ENCODE results near the gene FCHO2. TPM values are rescaled to one million over a fixed set of nuclear protein-coding genes. Genes with fewer than 3 reads are reported as not detected.

The FCHO2 gene
- total RNA-seq, 1 experiment from 2014 or later, result 25.3 TPM

GRCh38 chr5:73028991-73029595 is 73.3 kb downstream of the FCHO2 start:
- no peak overlapping the region for H3K4me3 ChIP-seq (ENCODE audit: low read depth in 2 of 2, low read length in 2 of 2)
- TF ChIP-seq CTCF (IDR thresholded peaks at IDR 0.05) (no peak), POLR2AphosphoS5 (IDR thresholded peaks at IDR 0.05; ENCODE audit: low read depth, low read length) (no peak), TCF7L2 (IDR thresholded peaks at IDR 0.05; ENCODE audit: low read depth, low read length) (no peak)
- ATAC-seq (no peak), DNase-seq (ENCODE audit: low read depth, low spot score) (no peak)
- no peaks in the 10 kb centered on the region for H3K9me3 ChIP-seq (ENCODE audit: control insufficient read depth, insufficient read depth, low read depth, low read length)
- intact Hi-C loops (cut with micrococcal nuclease; ENCODE audit: unreplicated experiment), result no loop called here
- in situ Hi-C loops (cut with HindIII; ENCODE audit: low pct_unique_long_range_greater_than_20kb, low sequenced_read_pairs), result no loop called here
- ChIA-PET POLR2A (no interaction called here), CTCF (no interaction called here)
- H3K4me1 ChIP-seq (ENCODE audit: control insufficient read depth, insufficient read depth, low read length), result peaks cover 7% of the 10 kb centered on the region; the same call in 1 of the 2 replicates
- no peaks in the 10 kb centered on the region for H3K27me3 ChIP-seq (ENCODE audit: control insufficient read depth, insufficient read depth, low read length)
- no peaks in the 10 kb centered on the region; the same call in 1 of the 2 replicates for H3K36me3 ChIP-seq (ENCODE audit: control insufficient read depth, insufficient read depth, low read length)
- H3K27ac ChIP-seq (ENCODE audit: low read length), result no peak overlapping the region
- no TSS peak for BruUV-seq (replicated peaks)

DNA sequence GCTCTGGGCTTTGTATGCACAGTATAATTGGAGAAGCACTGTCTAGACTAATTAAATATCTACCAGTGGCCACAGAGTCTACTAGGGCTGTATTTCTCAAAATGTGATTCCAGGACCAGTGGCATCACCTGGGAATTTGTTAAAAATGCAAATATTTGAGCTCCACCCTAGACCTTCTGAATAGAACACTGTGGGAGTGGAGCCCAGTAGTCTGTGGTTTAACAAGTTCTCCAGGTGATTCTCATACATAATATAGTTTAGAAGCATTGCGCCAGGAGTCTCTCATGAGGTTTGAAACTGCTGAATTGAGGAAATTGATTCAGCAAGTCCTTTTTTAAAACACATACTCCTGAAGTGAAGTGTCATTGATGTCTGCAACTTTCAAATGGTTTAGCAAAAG is 74.7 kb downstream of the FCHO2 start:
- Histone ChIP-seq H3K9me3 (ENCODE audit: control insufficient read depth, insufficient read depth, low read depth, low read length) (no peaks in the 10 kb centered on the region), H3K27me3 (ENCODE audit: control insufficient read depth, insufficient read depth, low read length) (no peaks in the 10 kb centered on the region), H3K36me3 (ENCODE audit: control insufficient read depth, insufficient read depth, low read length) (no peaks in the 10 kb centered on the region; the same call in 1 of the 2 replicates), H3K27ac (ENCODE audit: low read length) (no peak overlapping the region), H3K4me3 (ENCODE audit: low read depth in 2 of 2, low read length in 2 of 2) (no peak overlapping the region), H3K4me1 (ENCODE audit: control insufficient read depth, insufficient read depth, low read length) (peaks cover 7% of the 10 kb centered on the region; the same call in 1 of the 2 replicates)
- TF ChIP-seq CTCF (IDR thresholded peaks at IDR 0.05), result no peak
- no peak for TF ChIP-seq TCF7L2 (IDR thresholded peaks at IDR 0.05; ENCODE audit: low read depth, low read length)
- TF ChIP-seq REST (IDR thresholded peaks at IDR 0.05; ENCODE audit: insufficient read depth in 1 of 2, low read depth in 2 of 2, low read length in 1 of 2), result no peak
- TF ChIP-seq POLR2AphosphoS5 (IDR thresholded peaks at IDR 0.05; ENCODE audit: low read depth, low read length), result no peak
- no peak for TF ChIP-seq SIN3A (IDR thresholded peaks at IDR 0.05; ENCODE audit: borderline replicate concordance, insufficient read depth, low read depth, low read length)
- ATAC-seq (peak; percentile 53; the same call in 1 of the 2 replicates), DNase-seq (ENCODE audit: low read depth, low spot score) (no peak)
- intact Hi-C loops (cut with micrococcal nuclease; ENCODE audit: unreplicated experiment) (no loop called here), in situ Hi-C loops (cut with HindIII; ENCODE audit: low pct_unique_long_range_greater_than_20kb, low sequenced_read_pairs) (no loop called here)
- ChIA-PET POLR2A (no interaction called here), CTCF (no interaction called here)
- BruUV-seq (replicated peaks), result no TSS peak

Measured in Panc1 (cell line).